ENCODE results near the gene P2RX1.

DNA sequence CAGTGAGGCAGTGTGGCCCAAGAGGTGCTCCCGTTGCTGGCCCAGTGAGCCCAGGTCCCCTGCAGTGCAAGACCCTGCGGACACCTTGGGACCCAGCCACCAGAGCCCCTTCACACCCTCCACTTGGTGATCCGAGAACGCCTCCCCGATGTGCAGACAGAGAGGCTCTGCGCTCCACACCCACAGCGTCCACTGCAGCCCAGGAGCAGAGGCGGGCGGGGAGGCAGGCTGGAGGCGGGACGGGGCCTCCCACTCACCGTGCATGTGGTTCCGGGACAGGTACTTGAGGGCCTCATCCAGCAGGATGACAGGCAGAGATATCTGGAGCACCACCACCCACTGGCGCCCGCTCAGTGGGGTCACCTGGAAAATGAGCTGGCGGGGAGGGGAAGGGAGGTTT is 12.1 kb upstream of the P2RX1 start:
- TF ChIP-seq GATA2 (IDR thresholded peaks at IDR 0.05; ENCODE audit: low read depth, low read length) (no peak), GATA3 (IDR thresholded peaks at IDR 0.05; ENCODE audit: low read depth, low read length) (no peak)

Measured in SH-SY5Y (cell line).